ENCODE data around the gene GPC5.

The GPC5 gene

GRCh38 chr13:91359631-91360030, 38.8 kb upstream of the GPC5 start:
- H3K9me2 ChIP-seq (replicated peaks; ENCODE audit: insufficient read depth, low read length): no peaks in the 10 kb centered on the region
- no peaks in the 10 kb centered on the region for H3K27me3 ChIP-seq (ENCODE audit: low read length)
- H3K4me3 ChIP-seq (ENCODE audit: insufficient read depth, low read length, poor library complexity, severe bottlenecking): no peak overlapping the region
- H3K27ac ChIP-seq (ENCODE audit: low read depth, low read length): no peak overlapping the region
- no peak overlapping the region for H3K4me2 ChIP-seq (ENCODE audit: low read depth, low read length, poor library complexity, severe bottlenecking)
- no peak overlapping the region for H2AFZ ChIP-seq (ENCODE audit: low read depth, low read length, severe bottlenecking)
- no peak for TF ChIP-seq EZH2phosphoT487 (conservative IDR thresholded peaks at IDR 0.05; ENCODE audit: low read length)
- TF ChIP-seq CTCF (IDR thresholded peaks at IDR 0.05; ENCODE audit: insufficient read depth, low read length, poor library complexity, severe bottlenecking): no peak
- peaks cover 97% of the 10 kb centered on the region for H3F3A ChIP-seq (ENCODE audit: insufficient read depth)
- no peaks in the 10 kb centered on the region for H3K9me3 ChIP-seq (ENCODE audit: insufficient read depth, low read length)
- H3K79me2 ChIP-seq (ENCODE audit: insufficient read depth, low read length): no peaks in the 10 kb centered on the region
- peaks cover 33% of the 10 kb centered on the region for H3K36me3 ChIP-seq (ENCODE audit: low read length)
- H4K20me1 ChIP-seq (ENCODE audit: low read depth, low read length): peaks cover 23% of the 10 kb centered on the region
- H3K9ac ChIP-seq (ENCODE audit: low read length): no peak overlapping the region

- no peaks in the 10 kb centered on the region for H3K9me3 ChIP-seq (ENCODE audit: insufficient read depth, low read length)
- H3F3A ChIP-seq (ENCODE audit: insufficient read depth): peaks cover 97% of the 10 kb centered on the region
- H2AFZ ChIP-seq (ENCODE audit: low read depth, low read length, severe bottlenecking): no peak overlapping the region
- H3K27ac ChIP-seq (ENCODE audit: low read depth, low read length): no peak overlapping the region
- no peaks in the 10 kb centered on the region for H3K9me2 ChIP-seq (replicated peaks; ENCODE audit: insufficient read depth, low read length)
- H3K79me2 ChIP-seq (ENCODE audit: insufficient read depth, low read length): no peaks in the 10 kb centered on the region
- peaks cover 17% of the 10 kb centered on the region for H4K20me1 ChIP-seq (ENCODE audit: low read depth, low read length)
- peaks cover 27% of the 10 kb centered on the region for H3K36me3 ChIP-seq (ENCODE audit: low read length)
- H3K9ac ChIP-seq (ENCODE audit: low read length): no peak overlapping the region
- no peaks in the 10 kb centered on the region for H3K27me3 ChIP-seq (ENCODE audit: low read length)
- H3K4me3 ChIP-seq (ENCODE audit: insufficient read depth, low read length, poor library complexity, severe bottlenecking): no peak overlapping the region
- TF ChIP-seq CTCF (IDR thresholded peaks at IDR 0.05; ENCODE audit: insufficient read depth, low read length, poor library complexity, severe bottlenecking): no peak
- no peak for TF ChIP-seq EZH2phosphoT487 (conservative IDR thresholded peaks at IDR 0.05; ENCODE audit: low read length)
- H3K4me2 ChIP-seq (ENCODE audit: low read depth, low read length, poor library complexity, severe bottlenecking): no peak overlapping the region
Measured at GRCh38 chr13:91360246-91360751, 38.1 kb upstream of the GPC5 start.

GRCh38 chr13:91361755-91362271, 36.6 kb upstream of the GPC5 start:
- no peak for TF ChIP-seq CTCF (IDR thresholded peaks at IDR 0.05; ENCODE audit: insufficient read depth, low read length, poor library complexity, severe bottlenecking)
- TF ChIP-seq EZH2phosphoT487 (conservative IDR thresholded peaks at IDR 0.05; ENCODE audit: low read length): no peak
- no peak overlapping the region for H3K9ac ChIP-seq (ENCODE audit: low read length)
- no peak overlapping the region for H3K27ac ChIP-seq (ENCODE audit: low read depth, low read length)
- no peaks in the 10 kb centered on the region for H3K9me3 ChIP-seq (ENCODE audit: insufficient read depth, low read length)
- no peak overlapping the region for H2AFZ ChIP-seq (ENCODE audit: low read depth, low read length, severe bottlenecking)
- no peaks in the 10 kb centered on the region for H3K9me2 ChIP-seq (replicated peaks; ENCODE audit: insufficient read depth, low read length)
- no peak overlapping the region for H3K4me2 ChIP-seq (ENCODE audit: low read depth, low read length, poor library complexity, severe bottlenecking)
- peaks cover 4% of the 10 kb centered on the region; the same call in 1 of the 2 replicates for H4K20me1 ChIP-seq (ENCODE audit: low read depth, low read length)
- H3K36me3 ChIP-seq (ENCODE audit: low read length): peaks cover 11% of the 10 kb centered on the region
- H3K4me3 ChIP-seq (ENCODE audit: insufficient read depth, low read length, poor library complexity, severe bottlenecking): no peak overlapping the region
- no peaks in the 10 kb centered on the region for H3K27me3 ChIP-seq (ENCODE audit: low read length)
- H3K79me2 ChIP-seq (ENCODE audit: insufficient read depth, low read length): no peaks in the 10 kb centered on the region
- peaks cover 85% of the 10 kb centered on the region for H3F3A ChIP-seq (ENCODE audit: insufficient read depth)

Measured in SU-DHL-6 (cell line).